ENCODE data around the gene TSPAN14. TPM values are rescaled to one million over a fixed set of nuclear protein-coding genes. Genes with fewer than 3 reads are reported as not detected.

Gene TSPAN14
- total RNA-seq, 1 experiment from 2014 or later, result 46.9 TPM

DNA sequence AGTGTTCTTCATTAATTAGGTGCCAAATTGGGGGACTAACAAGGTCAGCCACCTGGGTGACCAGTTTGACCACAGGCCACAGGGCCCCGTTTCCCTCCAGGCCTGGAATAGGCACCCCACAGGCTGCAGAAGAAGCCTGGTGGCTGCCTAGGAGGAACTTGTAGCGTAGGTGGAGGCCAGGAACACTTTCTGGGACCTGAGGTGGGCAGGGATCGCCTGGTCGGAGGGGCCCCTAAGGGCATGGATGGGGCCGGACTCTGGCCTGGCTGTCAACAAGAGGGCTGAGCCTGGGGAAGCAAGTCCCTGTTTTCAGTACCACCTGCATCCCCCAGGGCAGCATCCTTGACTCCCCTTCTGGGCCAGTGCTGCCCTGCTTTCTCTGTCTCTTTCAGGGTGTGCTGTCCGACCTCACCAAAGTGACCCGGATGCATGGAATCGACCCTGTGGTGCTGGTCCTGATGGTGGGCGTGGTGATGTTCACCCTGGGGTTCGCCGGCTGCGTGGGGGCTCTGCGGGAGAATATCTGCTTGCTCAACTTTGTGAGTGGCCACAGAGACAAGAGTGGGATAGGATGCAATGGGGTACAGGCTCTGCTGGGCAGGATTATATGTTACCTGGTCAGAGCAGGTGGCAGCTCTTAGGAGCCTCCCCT is 52.9 kb downstream of the TSPAN14 start:
- ChIA-PET POLR2A (interaction anchor here (0.5 to 1.8 kb wide), 7 partner anchors 11 to 107 kb away, joined by 3 to 11 read pairs (median 4); no protein-coding TSS in a partner anchor), CTCF (interaction anchor here (0.6 to 21.4 kb wide), 5 partner anchors 50 to 175 kb away, joined by 3 to 923 read pairs (median 4); partner anchors contain the start of gene TSPAN14)
- DNase-seq (ENCODE audit: unreplicated experiment), result no peak
- no TSS peak for BruUV-seq (replicated peaks)
- Mint-ChIP-seq H3K27me3 (ENCODE audit: insufficient read depth, unreplicated experiment) (no peaks in the 10 kb centered on the region), H3K9me3 (ENCODE audit: unreplicated experiment) (no peaks in the 10 kb centered on the region), H3K4me3 (ENCODE audit: unreplicated experiment) (no peak overlapping the region), H3K36me3 (ENCODE audit: insufficient read depth, unreplicated experiment) (peaks cover 51% of the 10 kb centered on the region), H3K4me1 (ENCODE audit: insufficient read depth, unreplicated experiment) (peaks cover 60% of the 10 kb centered on the region), H3K27ac (ENCODE audit: low read depth, unreplicated experiment) (peak overlapping the region; percentile 46)
- intact Hi-C loops (cut with micrococcal nuclease), result no loop called here
- TF ChIP-seq, protein P1, sequence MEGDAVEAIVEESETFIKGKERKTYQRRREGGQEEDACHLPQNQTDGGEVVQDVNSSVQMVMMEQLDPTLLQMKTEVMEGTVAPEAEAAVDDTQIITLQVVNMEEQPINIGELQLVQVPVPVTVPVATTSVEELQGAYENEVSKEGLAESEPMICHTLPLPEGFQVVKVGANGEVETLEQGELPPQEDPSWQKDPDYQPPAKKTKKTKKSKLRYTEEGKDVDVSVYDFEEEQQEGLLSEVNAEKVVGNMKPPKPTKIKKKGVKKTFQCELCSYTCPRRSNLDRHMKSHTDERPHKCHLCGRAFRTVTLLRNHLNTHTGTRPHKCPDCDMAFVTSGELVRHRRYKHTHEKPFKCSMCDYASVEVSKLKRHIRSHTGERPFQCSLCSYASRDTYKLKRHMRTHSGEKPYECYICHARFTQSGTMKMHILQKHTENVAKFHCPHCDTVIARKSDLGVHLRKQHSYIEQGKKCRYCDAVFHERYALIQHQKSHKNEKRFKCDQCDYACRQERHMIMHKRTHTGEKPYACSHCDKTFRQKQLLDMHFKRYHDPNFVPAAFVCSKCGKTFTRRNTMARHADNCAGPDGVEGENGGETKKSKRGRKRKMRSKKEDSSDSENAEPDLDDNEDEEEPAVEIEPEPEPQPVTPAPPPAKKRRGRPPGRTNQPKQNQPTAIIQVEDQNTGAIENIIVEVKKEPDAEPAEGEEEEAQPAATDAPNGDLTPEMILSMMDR (IDR thresholded peaks at IDR 0.05; ENCODE audit: unreplicated experiment), result no peak

DNA sequence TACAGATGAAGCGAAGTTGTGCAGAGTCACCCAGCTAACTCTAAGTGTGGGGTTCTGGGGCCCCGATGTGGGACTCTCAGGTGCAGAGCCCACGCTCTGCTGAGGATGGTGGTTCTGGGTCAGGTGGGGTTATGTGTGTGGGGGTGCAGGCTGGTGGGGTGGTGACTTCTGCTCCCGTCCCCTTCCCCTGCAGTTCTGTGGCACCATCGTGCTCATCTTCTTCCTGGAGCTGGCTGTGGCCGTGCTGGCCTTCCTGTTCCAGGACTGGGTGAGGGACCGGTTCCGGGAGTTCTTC is 54.9 kb downstream of the TSPAN14 start:
- Mint-ChIP-seq H3K27ac (ENCODE audit: low read depth, unreplicated experiment) (no peak overlapping the region), H3K36me3 (ENCODE audit: insufficient read depth, unreplicated experiment) (peaks cover 64% of the 10 kb centered on the region), H3K4me1 (ENCODE audit: insufficient read depth, unreplicated experiment) (peaks cover 42% of the 10 kb centered on the region), H3K9me3 (ENCODE audit: unreplicated experiment) (no peaks in the 10 kb centered on the region), H3K4me3 (ENCODE audit: unreplicated experiment) (no peak overlapping the region), H3K27me3 (ENCODE audit: insufficient read depth, unreplicated experiment) (no peaks in the 10 kb centered on the region)
- TF ChIP-seq, protein P1 (IDR thresholded peaks at IDR 0.05; ENCODE audit: unreplicated experiment), result no peak
- ChIA-PET CTCF (interaction anchor here (0.6 to 21.4 kb wide), 9 partner anchors 9 to 510 kb away, joined by 3 to 923 read pairs (median 3); partner anchors contain the start of gene TSPAN14), POLR2A (interaction anchor here (0.5 to 2.2 kb wide), 8 partner anchors 9 to 115 kb away, joined by 3 to 8 read pairs (median 4); no protein-coding TSS in a partner anchor)
- intact Hi-C loops (cut with micrococcal nuclease), result no loop called here
- no TSS peak for BruUV-seq (replicated peaks)
- DNase-seq (ENCODE audit: unreplicated experiment), result no peak

DNA sequence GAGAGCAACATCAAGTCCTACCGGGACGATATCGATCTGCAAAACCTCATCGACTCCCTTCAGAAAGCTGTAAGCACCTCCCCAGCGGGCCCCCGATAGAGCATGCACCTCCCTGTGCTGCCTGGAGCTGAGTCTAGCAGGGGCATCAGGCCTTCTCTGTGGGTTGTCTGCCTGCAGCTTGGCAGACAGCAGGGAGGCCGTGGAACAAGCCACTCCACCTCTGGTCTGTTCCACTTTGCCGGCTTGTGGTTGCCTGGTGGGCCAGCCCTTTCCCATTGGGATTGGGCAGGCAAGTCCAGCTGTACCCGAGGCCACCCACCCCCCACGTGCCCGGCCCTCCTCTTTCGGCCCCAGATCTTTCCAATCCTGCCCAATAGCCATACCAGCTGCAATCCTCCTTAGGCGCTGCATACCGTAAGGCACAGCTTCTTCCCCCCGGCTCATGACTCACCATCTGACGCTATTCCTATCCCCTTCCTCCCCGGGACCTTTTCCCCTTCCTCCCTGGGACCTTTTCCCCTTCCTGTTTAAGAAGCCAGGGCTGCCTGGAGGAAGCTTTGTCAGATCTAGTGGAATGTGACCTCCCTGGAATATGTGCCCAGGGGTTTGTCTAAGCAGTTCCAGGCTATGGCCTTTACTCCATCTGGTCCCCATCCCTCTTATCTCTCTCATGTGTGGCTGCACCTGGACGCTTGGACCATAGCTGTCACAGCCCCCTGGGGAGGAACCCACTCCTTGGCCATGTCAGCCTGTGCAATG is 55.5 kb downstream of the TSPAN14 start:
- ChIA-PET POLR2A (interaction anchor here (0.5 to 2.2 kb wide), 7 partner anchors 10 to 115 kb away, joined by 3 to 8 read pairs (median 3); no protein-coding TSS in a partner anchor), CTCF (interaction anchor here (0.6 to 21.4 kb wide), 9 partner anchors 10 to 510 kb away, joined by 3 to 923 read pairs (median 3); partner anchors contain the start of gene TSPAN14)
- TF ChIP-seq, protein P1 (IDR thresholded peaks at IDR 0.05; ENCODE audit: unreplicated experiment), result no peak
- H3K36me3 Mint-ChIP-seq (ENCODE audit: insufficient read depth, unreplicated experiment), result peaks cover 69% of the 10 kb centered on the region
- H3K4me1 Mint-ChIP-seq (ENCODE audit: insufficient read depth, unreplicated experiment), result peaks cover 37% of the 10 kb centered on the region
- H3K27me3 Mint-ChIP-seq (ENCODE audit: insufficient read depth, unreplicated experiment), result no peaks in the 10 kb centered on the region
- no TSS peak for BruUV-seq (replicated peaks)
- H3K9me3 Mint-ChIP-seq (ENCODE audit: unreplicated experiment), result no peaks in the 10 kb centered on the region
- no peak overlapping the region for H3K4me3 Mint-ChIP-seq (ENCODE audit: unreplicated experiment)
- peak; percentile 81 for DNase-seq (ENCODE audit: unreplicated experiment)
- intact Hi-C loops (cut with micrococcal nuclease), result no loop called here
- H3K27ac Mint-ChIP-seq (ENCODE audit: low read depth, unreplicated experiment), result peak overlapping the region; percentile 31

DNA sequence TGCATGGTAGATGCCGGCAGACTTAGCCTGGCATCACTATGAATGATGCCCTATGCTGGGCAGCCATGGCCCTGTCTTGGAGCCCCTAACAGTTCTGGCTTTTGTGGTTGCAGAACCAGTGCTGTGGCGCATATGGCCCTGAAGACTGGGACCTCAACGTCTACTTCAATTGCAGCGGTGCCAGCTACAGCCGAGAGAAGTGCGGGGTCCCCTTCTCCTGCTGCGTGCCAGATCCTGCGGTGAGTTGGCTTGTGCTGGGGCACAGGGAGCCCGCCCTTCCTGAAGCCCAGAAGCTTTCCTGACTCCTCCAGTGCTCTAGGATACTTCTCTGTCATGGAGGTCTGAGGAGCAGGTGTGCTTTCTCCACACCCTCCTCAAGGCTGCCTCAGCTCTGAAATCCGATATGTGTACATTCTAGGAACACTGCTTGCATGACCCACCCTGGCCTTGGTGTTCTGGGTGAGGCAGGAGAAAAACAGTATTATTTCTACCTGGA is 58.0 kb downstream of the TSPAN14 start:
- TF ChIP-seq, protein P1 (IDR thresholded peaks at IDR 0.05; ENCODE audit: unreplicated experiment), result no peak
- H3K36me3 Mint-ChIP-seq (ENCODE audit: insufficient read depth, unreplicated experiment), result peaks cover 63% of the 10 kb centered on the region
- no peak overlapping the region for H3K4me3 Mint-ChIP-seq (ENCODE audit: unreplicated experiment)
- intact Hi-C loops (cut with micrococcal nuclease), result no loop called here
- ChIA-PET POLR2A (interaction anchor here (0.6 kb wide), 1 partner anchor 348 kb away, joined by 3 read pairs; no protein-coding TSS in a partner anchor), CTCF (interaction anchor here (0.6 to 21.4 kb wide), 8 partner anchors 12 to 1409 kb away, joined by 3 to 923 read pairs (median 4); partner anchors contain the start of gene TSPAN14)
- no peak overlapping the region for H3K27ac Mint-ChIP-seq (ENCODE audit: low read depth, unreplicated experiment)
- H3K27me3 Mint-ChIP-seq (ENCODE audit: insufficient read depth, unreplicated experiment), result no peaks in the 10 kb centered on the region
- no TSS peak for BruUV-seq (replicated peaks)
- H3K4me1 Mint-ChIP-seq (ENCODE audit: insufficient read depth, unreplicated experiment), result peaks cover 15% of the 10 kb centered on the region
- DNase-seq (ENCODE audit: unreplicated experiment), result no peak
- H3K9me3 Mint-ChIP-seq (ENCODE audit: unreplicated experiment), result no peaks in the 10 kb centered on the region
